K562 (cell line): Measurements from ENCODE around the gene IRF2. TPM values are rescaled to one million over a fixed set of nuclear protein-coding genes. Genes with fewer than 3 reads are reported as not detected.

ENCODE experiments used
- ASH1L ChIP-seq: fragments of 450-650 bp; IDR thresholded peaks from 2 replicates; pipeline ENCODE4 v1.6.1; 2018; ENCODE audit warnings: borderline replicate concordance, mild to moderate bottlenecking, low read depth; ENCODE audit not compliant: partially characterized antibody
- BCOR ChIP-seq: fragments of 450-650 bp; IDR thresholded peaks from 2 replicates; pipeline ENCODE4 v1.6.1; 2016
- BHLHE40 ChIP-seq: IDR thresholded peaks from 2 replicates; pipeline ENCODE4 v1.6.1; 2011; ENCODE audit warnings: low read length, improper control_type of control experiment
- BRD9 ChIP-seq: fragments of 450-650 bp; IDR thresholded peaks from 2 replicates; pipeline ENCODE4 v1.6.1; 2018; ENCODE audit warnings: low read depth; ENCODE audit not compliant: partially characterized antibody
- CGGBP1 ChIP-seq: fragments of 250-450 bp; sonication (Bioruptor Pico); IDR thresholded peaks from 2 replicates; pipeline ENCODE4 v1.9.0; 2021; ENCODE audit warnings: mild to moderate bottlenecking
- DACH1 ChIP-seq: fragments of 450-650 bp; IDR thresholded peaks from 2 replicates; pipeline ENCODE4 v1.6.1; 2018; ENCODE audit not compliant: partially characterized antibody
- E2F3 ChIP-seq: fragments of 250-450 bp; sonication (Bioruptor Pico); IDR thresholded peaks from 2 replicates; pipeline ENCODE4 v1.4.0; 2020; ENCODE audit warnings: mild to moderate bottlenecking
- E4F1 ChIP-seq: fragments of 250-450 bp; sonication (Bioruptor Pico); IDR thresholded peaks from 2 replicates; pipeline ENCODE4 v1.5.0; 2021; ENCODE audit warnings: mild to moderate bottlenecking, borderline replicate concordance
- EHMT2 ChIP-seq: fragments of 450-650 bp; IDR thresholded peaks from 2 replicates; pipeline ENCODE4 v1.6.1; 2018; ENCODE audit warnings: antibody characterized with exemption
- ETS2 ChIP-seq: IDR thresholded peaks from 2 replicates; pipeline ENCODE4 v1.6.1; 2016; ENCODE audit warnings: borderline replicate concordance, missing genetic modification characterization, mild to moderate bottlenecking, moderate library complexity, missing compliant biosample characterization; ENCODE audit not compliant: poor library complexity, severe bottlenecking
- FOXJ3 ChIP-seq: sonication (generic); formaldehyde crosslinking; IDR thresholded peaks from 2 replicates; pipeline ENCODE4 v1.4.0; 2020; ENCODE audit warnings: mild to moderate bottlenecking, missing genetic modification reagents
- FUS ChIP-seq: fragments of 200-400 bp; formaldehyde crosslinking; optimal IDR thresholded peaks from 2 replicates; pipeline ENCODE3; 2017; ENCODE audit warnings: low read depth, low read length
- GATAD2B ChIP-seq: fragments of 450-650 bp; IDR thresholded peaks from 2 replicates; pipeline ENCODE4 v1.6.1; 2017; ENCODE audit warnings: mild to moderate bottlenecking, borderline replicate concordance
- HBP1 ChIP-seq: fragments of 450-650 bp; formaldehyde crosslinking; IDR thresholded peaks from 2 replicates; pipeline ENCODE4 v1.4.0; 2022; ENCODE audit warnings: missing genetic modification characterization
- HDAC3 ChIP-seq: fragments of 450-650 bp; IDR thresholded peaks from 2 replicates; pipeline ENCODE4 v1.6.1; 2018; ENCODE audit warnings: borderline replicate concordance, mild to moderate bottlenecking, moderate library complexity; ENCODE audit not compliant: partially characterized antibody
- HDAC6 ChIP-seq: IDR thresholded peaks from 2 replicates; pipeline ENCODE4 v1.6.1; 2012; ENCODE audit warnings: low read depth, mild to moderate bottlenecking, control low read depth, inconsistent platforms, low read length, moderate library complexity
- IRF9 ChIP-seq: fragments of 450-650 bp; IDR thresholded peaks from 2 replicates; pipeline ENCODE4 v1.6.1; 2016; ENCODE audit warnings: missing biosample characterization, missing genetic modification characterization
- NCOA4 ChIP-seq: fragments of 450-650 bp; IDR thresholded peaks from 2 replicates; pipeline ENCODE4 v1.6.1; 2018; ENCODE audit warnings: mild to moderate bottlenecking; ENCODE audit not compliant: partially characterized antibody
- NR2C1 ChIP-seq, 2 experiments: fragments of 450-650 bp; IDR thresholded peaks; 2 replicates each; pipeline ENCODE4 v1.6.1; 2017; ENCODE audit warnings: mild to moderate bottlenecking in 2 of 2, antibody characterized with exemption in 1 of 2, inconsistent platforms in 1 of 2, missing compliant biosample characterization in 1 of 2, missing genetic modification characterization in 1 of 2
- PCBP1 ChIP-seq: fragments of 200-400 bp; formaldehyde crosslinking; IDR thresholded peaks from 2 replicates; pipeline ENCODE4 v1.6.1; 2018; ENCODE audit warnings: mild to moderate bottlenecking, low read depth, low read length; ENCODE audit not compliant: poor library complexity, severe bottlenecking
- RAD51 ChIP-seq: fragments of 450-650 bp; IDR thresholded peaks from 2 replicates; pipeline ENCODE4 v1.7.1; 2016; ENCODE audit warnings: low read depth, mild to moderate bottlenecking, borderline replicate concordance
- SNAPC5 ChIP-seq: fragments of 250-450 bp; sonication (Bioruptor Pico); IDR thresholded peaks from 2 replicates; pipeline ENCODE4 v1.8.0; 2021; ENCODE audit warnings: moderate library complexity, mild to moderate bottlenecking, inconsistent platforms
- ZNF146 ChIP-seq: IDR thresholded peaks from one replicate; pipeline ENCODE4 v1.6.1; 2018; ENCODE audit warnings: missing compliant biosample characterization; ENCODE audit not compliant: unreplicated experiment
- polyA plus RNA-seq, 8 experiments: library from polyadenylated mRNA; depleted of rRNA in 4 of 8; stranded (reverse) in 5 of 8; unstranded in 3 of 8; fragments of >200 nt; fragmentation: Nextera tagmentation in 2 of 8; fragmentation: Illumina TruSeq in 1 of 8; extraction: Ambion mirVana in 2 of 8; extraction: Trizol in 1 of 8; gene quantifications; 2 replicates each; pipeline versions ENCODE4 v1.2.1 to v1.2.3, GENCODE V29; 2011 to 2014; ENCODE audit warnings: inconsistent platforms in 1 of 8, missing spikeins in 1 of 8
- total RNA-seq, 7 experiments: library from RNA; depleted of rRNA in 6 of 7; stranded (reverse); fragments of >200 nt in 6 of 7; fragmentation: Illumina TruSeq in 2 of 7; extraction: Trizol in 2 of 7; gene quantifications; 2 replicates each; pipeline versions ENCODE4 v1.2.1 to v1.2.3, GENCODE V29; 2011 to 2021; ENCODE audit warnings: low replicate concordance in 1 of 7

IRF2 gene
- total and polyA plus RNA-seq, 9 of the 15 experiments (the other 6 are each of a cell fraction or from before 2014, with no cell fraction given), result 7.1 to 17.1 (median 11.3) TPM

GRCh38 chr4:184451726-184452125 lies 22.6 kb downstream of the IRF2 start (continued):
- TF ChIP-seq HBP1 (no peak), DACH1 (no peak), BHLHE40 (no peak), E4F1 (CRISPR knock-in tag) (no peak), ZNF146 (no peak), HDAC3 (peak; percentile 93), NCOA4 (no peak), SNAPC5 (CRISPR knock-in tag) (no peak), HDAC6 (no peak), GATAD2B (peak; percentile 74; the same call in 1 of the 2 replicates), ASH1L (no peak), RAD51 (no peak), BRD9 (no peak), FUS (no peak), ETS2 (tag) (no peak), BCOR (peak; percentile 68), E2F3 (CRISPR knock-in tag) (no peak), IRF9 (tag) (no peak), NR2C1 (IDR thresholded peaks at IDR 0.05) (peak; percentile 74; the same call in 1 of the 2 replicates), NR2C1 (tag; IDR thresholded peaks at IDR 0.05) (peak; percentile 75), EHMT2 (no peak), FOXJ3 (CRISPR knock-in tag) (no peak), PCBP1 (no peak), CGGBP1 (no peak)
